ENCODE data around the gene MTAP. TPM values are rescaled to one million over a fixed set of nuclear protein-coding genes. Genes with fewer than 3 reads are reported as not detected.

MTAP gene
- total RNA-seq, 1 experiment from 2014 or later, result 102 TPM

- Histone ChIP-seq H3K23me2 (ENCODE audit: insufficient read length, low read depth, low read length, poor library complexity, severe bottlenecking) (no peaks in the 10 kb centered on the region), H2BK120ac (ENCODE audit: low read depth, low read length, poor library complexity, severe bottlenecking) (no peak overlapping the region), H3K27me3 (ENCODE audit: insufficient read depth, low read length) (no peaks in the 10 kb centered on the region), H2AK5ac (ENCODE audit: insufficient read length, low read length) (no peak overlapping the region), H3K14ac (ENCODE audit: insufficient read depth, low read length) (no peak overlapping the region), H3K27ac (ENCODE audit: insufficient read length, low read depth, low read length) (no peak overlapping the region), H3K9ac (ENCODE audit: extremely low read depth, insufficient read length, low read length) (no peak overlapping the region), H3K56ac (ENCODE audit: insufficient read length, low read depth, low read length) (no peak overlapping the region), H2BK12ac (ENCODE audit: insufficient read length, low read depth, low read length) (no peak overlapping the region), H2AFZ (ENCODE audit: low read length) (no peak overlapping the region), H3K4me1 (ENCODE audit: insufficient read depth, low read length) (no peaks in the 10 kb centered on the region), H3K79me1 (ENCODE audit: insufficient read depth, low read depth, low read length, poor library complexity, severe bottlenecking) (no peaks in the 10 kb centered on the region), H2BK20ac (ENCODE audit: low read depth, low read length, poor library complexity, severe bottlenecking) (no peak overlapping the region), H4K91ac (ENCODE audit: insufficient read length, low read depth, low read length) (no peak overlapping the region), H4K5ac (ENCODE audit: insufficient read length, low read depth, low read length) (no peak overlapping the region), H4K8ac (replicated peaks; ENCODE audit: insufficient read length, low read depth, low read length) (no peak overlapping the region), H3T11ph (ENCODE audit: low read length) (no peak overlapping the region), H3K9me3 (ENCODE audit: control insufficient read depth, low read depth, low read length) (no peaks in the 10 kb centered on the region), H2BK5ac (ENCODE audit: insufficient read length, low read length) (no peak overlapping the region), H3K4ac (ENCODE audit: low read depth, low read length) (no peak overlapping the region), H3K4me2 (ENCODE audit: insufficient read depth, insufficient read length, low read length) (no peak overlapping the region), H2BK15ac (ENCODE audit: low read depth, low read length) (no peak overlapping the region), H3K79me2 (ENCODE audit: insufficient read depth, low read length) (no peaks in the 10 kb centered on the region), H4K20me1 (ENCODE audit: control insufficient read depth, insufficient read depth, insufficient read length) (no peaks in the 10 kb centered on the region), H3K18ac (ENCODE audit: insufficient read length, low read depth, low read length) (no peak overlapping the region), H3K23ac (ENCODE audit: insufficient read length, low read depth, low read length) (no peak overlapping the region)
- no CpG with 5 or more reads among the region's 3 CpGs for WGBS (ENCODE audit: extremely low coverage, insufficient read length, low lambda C conversion rate)
- peaks cover 14 to 19% of the 10 kb centered on the region in 2 experiments for H3K4me1 Mint-ChIP-seq
- H3K27me3 Mint-ChIP-seq (ENCODE audit: low read depth), result no peaks in the 10 kb centered on the region
- peaks cover 24 to 38% of the 10 kb centered on the region in 2 experiments; a peak in 4 of 5 replicates for H3K9me3 Mint-ChIP-seq
- peaks cover 35 to 49% (median 48%) of the 10 kb centered on the region in 3 experiments for H3K36me3 Mint-ChIP-seq (ENCODE audit: insufficient read depth in 1 of 3, low read depth in 3 of 3)
- DNase-seq, result peak; percentile 42
- no peak overlapping the region for H3K4me3 Mint-ChIP-seq
- H3K27ac Mint-ChIP-seq, result peak overlapping the region in 1 of 3 experiments; percentile 54; a peak in 1 of 7 replicates
- peak; percentile 34; the same call in 2 of the 3 replicates for TF ChIP-seq CTCF (conservative IDR thresholded peaks at IDR 0.05)
These were observed 81.2 kb downstream of the MTAP start for GRCh38 chr9:21883642-21884041.

All from H9 (cell line).